ENCODE measurements around the gene DAZAP1.

Gene DAZAP1

GRCh38 chr19:1481893-1482360, 74.5 kb downstream of the DAZAP1 start:
- POLR2A ChIA-PET (ENCODE audit: low non-redundant PET): no interaction called here
- no peak for DNase-seq (ENCODE audit: low spot score)
- no peak overlapping the region; the same call in 1 of the 2 replicates for H3K27ac ChIP-seq
- CTCF ChIA-PET: no interaction called here
- TF ChIP-seq CTCF (conservative IDR thresholded peaks at IDR 0.05; ENCODE audit: low read depth): no peak

DNA sequence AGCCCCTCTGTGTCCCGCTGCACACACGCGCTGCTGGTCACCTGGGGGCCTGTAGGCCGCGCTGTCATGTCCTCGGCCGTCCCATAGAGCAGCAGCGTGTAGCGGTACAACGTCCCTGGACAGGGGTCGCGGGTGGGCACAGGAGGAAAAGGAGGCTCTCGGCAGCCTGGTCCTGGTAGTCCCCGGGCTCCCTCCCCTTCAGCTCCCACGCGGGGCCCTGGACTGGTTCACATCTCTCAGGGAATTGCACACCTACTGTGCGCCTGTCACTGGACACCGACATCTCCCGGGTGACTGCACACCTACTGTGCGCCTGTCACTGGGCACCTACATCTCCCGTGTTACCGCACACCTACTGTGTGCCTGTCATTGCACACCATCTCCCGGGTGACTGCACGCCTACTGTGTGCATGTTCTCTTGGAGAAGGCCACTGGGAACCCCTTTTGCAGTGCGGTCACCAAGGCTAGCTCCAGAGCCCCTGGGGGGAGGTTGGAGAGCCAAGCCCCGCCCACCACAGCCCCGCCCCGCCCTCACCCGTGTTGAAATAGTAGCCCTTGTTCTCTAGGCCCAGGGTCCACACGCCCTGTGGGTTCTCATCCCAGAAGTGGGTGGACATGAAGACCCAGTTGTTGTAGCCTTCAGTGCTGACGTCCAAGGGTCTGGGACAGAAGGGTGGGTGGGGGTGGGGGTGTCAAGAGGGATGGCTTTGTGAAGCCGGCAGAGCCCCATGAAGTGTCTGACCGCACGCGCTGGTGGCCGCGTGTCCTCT, 75.2 kb downstream of the DAZAP1 start:
- no peak overlapping the region for H3K27ac ChIP-seq
- TF ChIP-seq CTCF (conservative IDR thresholded peaks at IDR 0.05; ENCODE audit: low read depth): no peak
- DNase-seq (ENCODE audit: low spot score): no peak
- POLR2A ChIA-PET (ENCODE audit: low non-redundant PET): no interaction called here
- CTCF ChIA-PET: no interaction called here

DNA sequence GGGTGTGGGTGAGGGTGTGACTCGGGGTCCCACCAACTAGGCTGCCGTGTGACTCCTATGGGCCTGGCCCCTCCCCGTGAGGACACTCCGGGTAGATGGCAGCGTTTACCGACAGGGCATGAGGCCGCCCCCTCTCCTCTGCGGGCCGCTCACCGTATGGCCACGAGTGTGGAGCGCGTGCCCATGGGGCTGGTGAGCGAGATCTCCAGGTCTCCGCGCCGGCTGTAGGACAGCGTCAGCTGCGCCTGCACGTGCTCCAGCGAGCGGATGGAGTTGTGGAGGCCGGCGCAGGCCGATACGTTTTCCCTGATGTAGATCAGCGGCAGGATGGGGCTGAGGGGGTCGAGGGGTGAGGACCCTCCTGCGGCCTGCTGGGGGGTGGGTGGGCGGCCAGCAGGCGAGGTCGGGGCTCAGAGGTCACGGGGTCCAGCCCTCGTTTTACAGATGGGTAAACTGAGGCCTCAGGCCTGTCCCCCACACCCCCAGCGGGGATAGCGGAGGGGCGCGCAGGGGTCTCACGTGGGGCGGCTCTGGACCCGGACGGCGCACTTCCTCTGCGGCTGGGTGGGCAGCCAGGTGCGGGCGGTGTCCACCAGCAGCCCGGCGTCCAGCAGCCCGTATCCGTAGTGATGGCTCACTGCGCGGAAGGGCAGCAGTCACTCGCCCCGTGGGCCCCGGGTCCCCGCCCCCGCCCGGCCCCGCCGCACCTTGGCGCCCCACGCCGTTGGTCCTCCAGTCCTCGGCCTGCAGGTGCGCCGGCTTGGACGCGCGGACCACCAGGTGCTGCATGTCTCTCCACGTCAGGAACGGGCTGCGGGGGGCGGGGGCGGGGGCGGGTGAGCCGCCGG, 76.0 kb downstream of the DAZAP1 start:
- no peak for DNase-seq (ENCODE audit: low spot score)
- CTCF ChIA-PET: no interaction called here
- H3K27ac ChIP-seq: no peak overlapping the region
- POLR2A ChIA-PET (ENCODE audit: low non-redundant PET): no interaction called here
- TF ChIP-seq CTCF (conservative IDR thresholded peaks at IDR 0.05; ENCODE audit: low read depth): no peak

GRCh38 chr19:1483979-1484428, 76.6 kb downstream of the DAZAP1 start:
- CTCF ChIA-PET: no interaction called here
- DNase-seq (ENCODE audit: low spot score): no peak
- no peak overlapping the region for H3K27ac ChIP-seq
- POLR2A ChIA-PET (ENCODE audit: low non-redundant PET): no interaction called here
- no peak for TF ChIP-seq CTCF (conservative IDR thresholded peaks at IDR 0.05; ENCODE audit: low read depth)

All from RWPE1 (cell line).